Peyer's patch (tissue), 4 donors: Measurements from ENCODE around the gene CCDC107. TPM values are rescaled to one million over a fixed set of nuclear protein-coding genes. Genes with fewer than 3 reads are reported as not detected.

ENCODE experiments used
- DNase-seq, 3 donors: peaks; one replicate each; pipeline ENCODE4 v3.0.0-alpha.2; 2017 to 2019
- H3K27ac ChIP-seq, 4 donors: fragments of 200-600 bp; sonication (generic); one replicate each; pipeline ENCODE4 v1.5.1; 2016 to 2019
- H3K27me3 ChIP-seq, 2 donors: fragments of 200-600 bp; sonication (generic); one replicate each; pipeline ENCODE4 v1.5.1; 2019
- H3K36me3 ChIP-seq, 3 donors: fragments of 200-600 bp; sonication (generic); one replicate each; pipeline ENCODE4 v1.5.1; 2016 to 2019
- H3K4me1 ChIP-seq, 4 donors: fragments of 200-600 bp; sonication (generic); one replicate each; pipeline ENCODE4 v1.5.1; 2016 to 2019
- H3K4me3 ChIP-seq, 4 donors: fragments of 200-600 bp; sonication (generic); 1 replicate in 3 of 4; 2 replicates in 1 of 4; pipeline ENCODE4 v1.5.1; 2016 to 2019; ENCODE audit warnings: mild to moderate bottlenecking in 1 of 4
- H3K9me3 ChIP-seq, 4 donors: fragments of 200-600 bp; sonication (generic); one replicate each; pipeline ENCODE4 v1.5.1; 2016 to 2019; ENCODE audit warnings: mild to moderate bottlenecking in 1 of 4
- CTCF ChIP-seq, 6 experiments: fragments of 450-650 bp in 4 of 6; fragments of 200-600 bp in 2 of 6; sonication (generic) in 1 of 6; IDR thresholded peaks; one replicate each; pipeline ENCODE4 v1.5.1; 2017 to 2019; ENCODE audit warnings: antibody characterized with exemption in 6 of 6, mild to moderate bottlenecking in 3 of 6, moderate library complexity in 1 of 6
- POLR2A ChIP-seq, 2 donors: fragments of 450-650 bp; IDR thresholded peaks; one replicate each; pipeline ENCODE4 v1.5.1; 2017; ENCODE audit warnings: antibody characterized with exemption in 2 of 2, mild to moderate bottlenecking in 2 of 2, moderate library complexity in 2 of 2
- total RNA-seq, 4 donors: library from RNA; depleted of rRNA; stranded (reverse); fragments of >200 nt; gene quantifications; one replicate each; pipeline ENCODE4 v1.1.0, GENCODE V29; 2016

CCDC107 gene
- total RNA-seq, 4 donors from 2014 or later = 14.0 to 21.9 (median 20.2) TPM

GRCh38 chr9:35612843-35613242 lies 45.2 kb upstream of the CCDC107 start:
- Histone ChIP-seq H3K36me3 (peaks cover 0 to 26% (median 0%) of the 10 kb centered on the region in 3 donors), H3K9me3 (no peaks in the 10 kb centered on the region), H3K27me3 (no peaks in the 10 kb centered on the region), H3K4me1 (peaks cover 0 to 6% (median 5%) of the 10 kb centered on the region in 4 donors), H3K4me3 (no peak overlapping the region), H3K27ac (no peak overlapping the region)
- no peak for TF ChIP-seq CTCF (IDR thresholded peaks at IDR 0.05)
- no peak for TF ChIP-seq POLR2A (IDR thresholded peaks at IDR 0.05)
- DNase-seq = no peak

GRCh38 chr9:35615981-35616680 lies 42.0 kb upstream of the CCDC107 start:
- peak overlapping the region in 3 of 4 donors; percentile 62 to 87 (median 69) for H3K27ac ChIP-seq
- no peaks in the 10 kb centered on the region for H3K9me3 ChIP-seq
- no peaks in the 10 kb centered on the region for H3K27me3 ChIP-seq
- TF ChIP-seq CTCF (IDR thresholded peaks at IDR 0.05) (no peak), POLR2A (IDR thresholded peaks at IDR 0.05) (no peak)
- peaks cover 0 to 21% (median 11%) of the 10 kb centered on the region in 4 donors for H3K4me1 ChIP-seq
- peak overlapping the region in 1 of 4 donors; percentile 59 for H3K4me3 ChIP-seq
- DNase-seq = peak in 1 of 3 donors; percentile 43
- no peaks in the 10 kb centered on the region for H3K36me3 ChIP-seq

GRCh38 chr9:35616681-35617459 lies 41.2 kb upstream of the CCDC107 start:
- H3K4me1 ChIP-seq = peaks cover 0 to 21% (median 11%) of the 10 kb centered on the region in 4 donors
- peak; percentile 74 to 91 (median 85) for DNase-seq
- no peaks in the 10 kb centered on the region for H3K9me3 ChIP-seq
- no peaks in the 10 kb centered on the region for H3K36me3 ChIP-seq
- peak overlapping the region; percentile 2 to 87 (median 66) for H3K27ac ChIP-seq
- H3K27me3 ChIP-seq = no peaks in the 10 kb centered on the region
- TF ChIP-seq CTCF (IDR thresholded peaks at IDR 0.05) = peak in 3 of 6 experiments; percentile 10 to 39 (median 22)
- TF ChIP-seq POLR2A (IDR thresholded peaks at IDR 0.05) = peak in 1 of 2 donors; percentile 27
- peak overlapping the region; percentile 38 to 66 (median 55) for H3K4me3 ChIP-seq

GRCh38 chr9:35617548-35617947 lies 40.5 kb upstream of the CCDC107 start:
- H3K27me3 ChIP-seq = no peaks in the 10 kb centered on the region
- no peaks in the 10 kb centered on the region for H3K36me3 ChIP-seq
- peak overlapping the region; percentile 2 to 87 (median 67) for H3K27ac ChIP-seq
- H3K4me3 ChIP-seq = peak overlapping the region; percentile 38 to 66 (median 55)
- H3K9me3 ChIP-seq = no peaks in the 10 kb centered on the region
- peak in 2 of 3 donors; percentile 16 to 41 for DNase-seq
- peaks cover 0 to 21% (median 11%) of the 10 kb centered on the region in 4 donors for H3K4me1 ChIP-seq
- TF ChIP-seq POLR2A (IDR thresholded peaks at IDR 0.05) = no peak
- no peak for TF ChIP-seq CTCF (IDR thresholded peaks at IDR 0.05)

- peak in 2 of 3 donors; percentile 66 to 73 for DNase-seq
- peaks cover 0 to 21% (median 11%) of the 10 kb centered on the region in 4 donors for H3K4me1 ChIP-seq
- H3K4me3 ChIP-seq = peak within 1 kb of the TSS; percentile 38 to 66 (median 55)
- H3K27ac ChIP-seq = peak within 1 kb of the TSS; percentile 57 to 87 (median 67)
- TF ChIP-seq CTCF (IDR thresholded peaks at IDR 0.05) (no peak), POLR2A (IDR thresholded peaks at IDR 0.05) (no peak)
- H3K36me3 ChIP-seq = no peaks in the 10 kb centered on the region
- H3K9me3 ChIP-seq = no peaks in the 10 kb centered on the region
- H3K27me3 ChIP-seq = no peaks in the 10 kb centered on the region
Measured at GRCh38 chr9:35618325-35618727, 39.8 kb upstream of the CCDC107 start, which contains the start of gene CD72. TSS of gene CD72 (minus strand) at chr9:35618413. CDS start at chr9:35618303, 110 bp downstream.
